B cell (primary cell): ENCODE results near the gene ART4. TPM values are rescaled to one million over a fixed set of nuclear protein-coding genes. Genes with fewer than 3 reads are reported as not detected.

Experiments
- ATAC-seq: fragments of 200-7000 bp; cut with Tn5 transposase; one replicate; pipeline ENCODE4 v1.10.0; 2021; ENCODE audit warnings: low read depth, mild to moderate bottlenecking, moderate number of reproducible peaks, moderate library complexity
- CTCF ChIA-PET: fragments of 350-600 bp; sonication (Branson Sonifier 250); formaldehyde crosslinking; loops from one replicate; lab custom pipeline; 2021; ENCODE audit warnings: antibody characterized with exemption, inconsistent platforms; lab: Charles Lee
- POLR2A ChIA-PET: fragments of 350-600 bp; sonication (Branson Sonifier 250); formaldehyde crosslinking; loops from one replicate; lab custom pipeline; 2021; ENCODE audit warnings: antibody characterized with exemption; lab: Charles Lee
- DNase-seq: peaks from one replicate; pipeline ENCODE4 v3.0.0; 2013
- H2AFZ ChIP-seq: 2 replicates; pipeline ENCODE4 v1.6.1; 2012; ENCODE audit warnings: mild to moderate bottlenecking, low read depth, low read length; ENCODE audit not compliant: insufficient read depth, poor library complexity, severe bottlenecking
- H3K27ac ChIP-seq, 2 donors: 1 replicate in 1 of 2; 2 replicates in 1 of 2; pipeline ENCODE4 v1.5.1; 2012 to 2013; ENCODE audit warnings: low read length in 2 of 2, mild to moderate bottlenecking in 2 of 2, moderate library complexity in 1 of 2
- H3K27me3 ChIP-seq, 4 experiments: fragments of 200-600 bp in 1 of 4; sonication (generic) in 1 of 4; replicated peaks in 1 of 4; 1 replicate in 2 of 4; 2 replicates in 2 of 4; pipeline versions ENCODE4 v1.6.1 to v1.7.0; 2013 to 2016; ENCODE audit warnings: low read length in 3 of 4, mild to moderate bottlenecking in 2 of 4, mixed read lengths in 1 of 4, moderate library complexity in 1 of 4; ENCODE audit not compliant: insufficient read depth in 4 of 4, control insufficient read depth in 3 of 4; ENCODE audit errors: control extremely low read depth in 1 of 4
- H3K36me3 ChIP-seq, 2 experiments: replicated peaks in 1 of 2; 1 replicate in 1 of 2; 2 replicates in 1 of 2; pipeline versions ENCODE4 v1.6.1 to v1.7.1; 2013; ENCODE audit warnings: low read length in 1 of 2; ENCODE audit not compliant: insufficient read depth in 2 of 2, control insufficient read depth in 1 of 2; ENCODE audit errors: control extremely low read depth in 1 of 2, extremely low read depth in 1 of 2
- H3K4me1 ChIP-seq, 2 donors: fragments of 200-600 bp in 1 of 2; sonication (generic) in 1 of 2; 1 replicate in 1 of 2; 2 replicates in 1 of 2; pipeline versions ENCODE4 v1.5.1 to v1.6.1; 2013 to 2017; ENCODE audit warnings: low read length in 2 of 2; ENCODE audit not compliant: control insufficient read depth in 2 of 2, insufficient read depth in 2 of 2
- H3K4me2 ChIP-seq: replicated peaks from 2 replicates; pipeline ENCODE3; 2012; ENCODE audit warnings: mild to moderate bottlenecking, low read depth, low read length; ENCODE audit not compliant: poor library complexity, severe bottlenecking
- H3K4me3 ChIP-seq, 5 experiments: fragments of 200-600 bp in 1 of 5; sonication (generic) in 1 of 5; 1 replicate in 3 of 5; 2 replicates in 2 of 5; pipeline versions ENCODE4 v1.5.1 to v1.7.0; 2011 to 2016; ENCODE audit warnings: low read length in 4 of 5, mild to moderate bottlenecking in 4 of 5, low read depth in 2 of 5, control low read depth in 1 of 5, moderate library complexity in 1 of 5; ENCODE audit not compliant: insufficient read depth in 1 of 5; ENCODE audit errors: control extremely low read depth in 1 of 5, extremely low read depth in 1 of 5
- H3K79me2 ChIP-seq: fragments of 200-600 bp; sonication (generic); one replicate; pipeline ENCODE4 v1.6.0; 2016; ENCODE audit warnings: low read length; ENCODE audit not compliant: control insufficient read depth, insufficient read depth
- H3K9ac ChIP-seq: fragments of 200-600 bp; sonication (generic); 2 replicates; pipeline ENCODE4 v1.6.1; 2017; ENCODE audit warnings: mild to moderate bottlenecking, low read length, moderate library complexity
- H3K9me3 ChIP-seq, 3 donors: one replicate each; pipeline versions ENCODE4 v1.6.1 to v1.7.1; 2013; ENCODE audit warnings: low read length in 2 of 3; ENCODE audit not compliant: control insufficient read depth in 2 of 3, insufficient read depth in 1 of 3; ENCODE audit errors: control extremely low read depth in 1 of 3
- H4K20me1 ChIP-seq: 2 replicates; pipeline ENCODE4 v1.6.0; 2012; ENCODE audit warnings: mild to moderate bottlenecking, low read length; ENCODE audit not compliant: insufficient read depth, control insufficient read depth, poor library complexity, severe bottlenecking
- H3K27ac Mint-ChIP-seq: one replicate; pipeline ENCODE4 v1.8.0; 2021; ENCODE audit warnings: mixed read lengths
- H3K27me3 Mint-ChIP-seq: one replicate; pipeline ENCODE4 v1.8.0; 2021; ENCODE audit warnings: mixed read lengths
- H3K4me1 Mint-ChIP-seq: one replicate; pipeline ENCODE4 v1.8.0; 2021; ENCODE audit warnings: mixed read lengths
- H3K4me3 Mint-ChIP-seq: one replicate; pipeline ENCODE4 v1.8.0; 2021; ENCODE audit warnings: mixed read lengths
- H3K9me3 Mint-ChIP-seq: one replicate; pipeline ENCODE4 v1.8.0; 2022; ENCODE audit warnings: mixed read lengths; ENCODE audit not compliant: insufficient read depth
- EZH2 ChIP-seq: IDR thresholded peaks from 2 replicates; pipeline ENCODE4 v1.6.1; 2012; ENCODE audit warnings: borderline replicate concordance, low read depth, mild to moderate bottlenecking, moderate library complexity, low read length; ENCODE audit not compliant: insufficient read depth, poor library complexity, severe bottlenecking
- WGBS: methylation state at CpG from one replicate; pipeline ENCODE4 v1.1.5; 2013; ENCODE audit warnings: missing lambda C conversion rate; ENCODE audit not compliant: insufficient coverage; 5-methylcytosine and 5-hydroxymethylcytosine counted together
- intact Hi-C: fragments of 100-400 bp; cut with micrococcal nuclease; formaldehyde crosslinking; loops from one replicate; pipeline ENCODE4 v1.10.0; 2022
- polyA plus RNA-seq: library from polyadenylated mRNA; depleted of rRNA; stranded (reverse); fragments of >200 nt; gene quantifications from 2 replicates; pipeline ENCODE4 v1.2.3, GENCODE V29; 2012
- total RNA-seq, 2 donors: library from RNA; stranded (reverse); fragments of 120-200 nt in 1 of 2; gene quantifications; 1 replicate in 1 of 2; 2 replicates in 1 of 2; pipeline versions ENCODE4 v1.2.3 to v1.2.4, GENCODE V29; 2013 to 2022
- TF ChIP-seq, protein P1 (sequence below): fragments of 200-600 bp; IDR thresholded peaks from one replicate; pipeline ENCODE4 v1.8.0; 2022; ENCODE audit warnings: antibody characterized with exemption, mild to moderate bottlenecking

Gene ART4
- total and polyA plus RNA-seq, 2 donors (not counting 1 experiment from before 2014, with no cell fraction given): not detected

DNA sequence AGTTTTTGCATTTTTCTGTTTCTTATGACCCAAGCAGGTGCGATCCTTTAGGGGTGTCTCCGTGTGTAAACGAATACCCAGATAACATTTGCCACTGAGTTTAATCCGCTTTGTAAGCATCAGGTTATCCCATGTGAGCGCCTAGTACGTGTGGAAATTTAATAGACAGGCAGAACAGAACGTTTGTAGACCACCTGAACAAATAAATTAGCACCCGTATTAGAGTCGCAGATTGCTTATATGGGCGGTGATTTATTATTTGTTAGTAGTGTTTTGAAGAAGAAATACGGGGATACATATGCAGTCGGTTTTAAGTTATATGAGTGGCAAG, 39.5 kb downstream of the ART4 start:
- no peaks in the 10 kb centered on the region for H3K27me3 ChIP-seq
- Mint-ChIP-seq H3K9me3 (no peaks in the 10 kb centered on the region), H3K27me3 (no peaks in the 10 kb centered on the region), H3K4me1 (peaks cover 11% of the 10 kb centered on the region), H3K27ac (no peak overlapping the region), H3K4me3 (no peak overlapping the region)
- CTCF ChIA-PET: interaction anchor here (1.2 to 3.1 kb wide), 3 partner anchors 22 to 188 kb away, joined by 3 to 19 read pairs (median 7); a partner anchor contains a TSS
- ATAC-seq: peak; percentile 1
- H3K79me2 ChIP-seq: peaks cover 65% of the 10 kb centered on the region
- WGBS: 0% methylated on average over 2 of the region's 12 CpGs
- peak overlapping the region; percentile 81 for H3K4me2 ChIP-seq
- peak overlapping the region; percentile 98 for H3K27ac ChIP-seq
- peak overlapping the region; percentile 98 for H3K9ac ChIP-seq
- H3K4me3 ChIP-seq: peak overlapping the region; percentile 89 to 99 (median 93)
- no peak for DNase-seq
- no peaks in the 10 kb centered on the region for H4K20me1 ChIP-seq
- H3K4me1 ChIP-seq: peaks cover 13 to 17% of the 10 kb centered on the region in 2 donors
- no peaks in the 10 kb centered on the region for H3K9me3 ChIP-seq
- peak overlapping the region; percentile 93 for H2AFZ ChIP-seq
- H3K36me3 ChIP-seq: peaks cover 7 to 16% of the 10 kb centered on the region in 2 experiments
- TF ChIP-seq, protein P1, sequence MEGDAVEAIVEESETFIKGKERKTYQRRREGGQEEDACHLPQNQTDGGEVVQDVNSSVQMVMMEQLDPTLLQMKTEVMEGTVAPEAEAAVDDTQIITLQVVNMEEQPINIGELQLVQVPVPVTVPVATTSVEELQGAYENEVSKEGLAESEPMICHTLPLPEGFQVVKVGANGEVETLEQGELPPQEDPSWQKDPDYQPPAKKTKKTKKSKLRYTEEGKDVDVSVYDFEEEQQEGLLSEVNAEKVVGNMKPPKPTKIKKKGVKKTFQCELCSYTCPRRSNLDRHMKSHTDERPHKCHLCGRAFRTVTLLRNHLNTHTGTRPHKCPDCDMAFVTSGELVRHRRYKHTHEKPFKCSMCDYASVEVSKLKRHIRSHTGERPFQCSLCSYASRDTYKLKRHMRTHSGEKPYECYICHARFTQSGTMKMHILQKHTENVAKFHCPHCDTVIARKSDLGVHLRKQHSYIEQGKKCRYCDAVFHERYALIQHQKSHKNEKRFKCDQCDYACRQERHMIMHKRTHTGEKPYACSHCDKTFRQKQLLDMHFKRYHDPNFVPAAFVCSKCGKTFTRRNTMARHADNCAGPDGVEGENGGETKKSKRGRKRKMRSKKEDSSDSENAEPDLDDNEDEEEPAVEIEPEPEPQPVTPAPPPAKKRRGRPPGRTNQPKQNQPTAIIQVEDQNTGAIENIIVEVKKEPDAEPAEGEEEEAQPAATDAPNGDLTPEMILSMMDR: no peak
- TF ChIP-seq EZH2: no peak
- POLR2A ChIA-PET: interaction anchor here (0.6 to 3.3 kb wide), 5 partner anchors 23 to 550 kb away, joined by 3 to 41 read pairs (median 5); a partner anchor contains a TSS
- intact Hi-C loops: loop anchor here (1.0 kb wide), 4 partner anchors 29 to 564 kb away; partner anchors contain the start of gene ARHGDIB
